Measurements from ENCODE around the gene PRKCSH.

GRCh38 chr19:11423791-11424181 lies 11.6 kb upstream of the PRKCSH start:
- TF ChIP-seq CTCF (IDR thresholded peaks at IDR 0.05), result no peak
- TF ChIP-seq ZFX (IDR thresholded peaks at IDR 0.05; ENCODE audit: borderline replicate concordance), result no peak

Data from 22Rv1 (cell line).